Testis (tissue), 2 donors: ENCODE results near the gene MN1.

Experiments used
- POLR2A ChIP-seq: fragments of 450-650 bp; IDR thresholded peaks from one replicate; pipeline ENCODE4 v1.6.1; 2017; ENCODE audit warnings: antibody characterized with exemption, mild to moderate bottlenecking, moderate library complexity
- TF ChIP-seq, protein P1 (sequence below), 3 experiments: fragments of 450-650 bp in 2 of 3; fragments of 200-600 bp in 1 of 3; sonication (generic) in 1 of 3; IDR thresholded peaks; one replicate each; pipeline ENCODE4 v1.5.1; 2016 to 2019; ENCODE audit warnings: antibody characterized with exemption in 3 of 3, mild to moderate bottlenecking in 2 of 3, moderate library complexity in 1 of 3

GRCh38 chr22:27776650-27776958 is 25.0 kb downstream of the MN1 start:
- no peak for TF ChIP-seq POLR2A
- TF ChIP-seq, protein P1, sequence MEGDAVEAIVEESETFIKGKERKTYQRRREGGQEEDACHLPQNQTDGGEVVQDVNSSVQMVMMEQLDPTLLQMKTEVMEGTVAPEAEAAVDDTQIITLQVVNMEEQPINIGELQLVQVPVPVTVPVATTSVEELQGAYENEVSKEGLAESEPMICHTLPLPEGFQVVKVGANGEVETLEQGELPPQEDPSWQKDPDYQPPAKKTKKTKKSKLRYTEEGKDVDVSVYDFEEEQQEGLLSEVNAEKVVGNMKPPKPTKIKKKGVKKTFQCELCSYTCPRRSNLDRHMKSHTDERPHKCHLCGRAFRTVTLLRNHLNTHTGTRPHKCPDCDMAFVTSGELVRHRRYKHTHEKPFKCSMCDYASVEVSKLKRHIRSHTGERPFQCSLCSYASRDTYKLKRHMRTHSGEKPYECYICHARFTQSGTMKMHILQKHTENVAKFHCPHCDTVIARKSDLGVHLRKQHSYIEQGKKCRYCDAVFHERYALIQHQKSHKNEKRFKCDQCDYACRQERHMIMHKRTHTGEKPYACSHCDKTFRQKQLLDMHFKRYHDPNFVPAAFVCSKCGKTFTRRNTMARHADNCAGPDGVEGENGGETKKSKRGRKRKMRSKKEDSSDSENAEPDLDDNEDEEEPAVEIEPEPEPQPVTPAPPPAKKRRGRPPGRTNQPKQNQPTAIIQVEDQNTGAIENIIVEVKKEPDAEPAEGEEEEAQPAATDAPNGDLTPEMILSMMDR (IDR thresholded peaks at IDR 0.05) = no peak
